GM12892 (cell line): ENCODE measurements around the gene FCN2.

Experiments used
- DNase-seq: peaks from one replicate; pipeline ENCODE4 v3.0.0; 2011; ENCODE audit not compliant: insufficient read length
- FAIRE-seq: peaks from 2 replicates; lab custom pipeline; 2011; peaks lifted over from hg19 to GRCh38; lab: Jason Lieb, UNC
- POLR2A ChIP-seq: IDR thresholded peaks from 2 replicates; pipeline ENCODE4 v1.6.1; 2011; ENCODE audit warnings: low read depth, low read length, control low read depth
- POLR2AphosphoS5 ChIP-seq: IDR thresholded peaks from 2 replicates; pipeline ENCODE4 v1.6.1; 2011; ENCODE audit warnings: low read depth, low read length, control low read depth
- TAF1 ChIP-seq: IDR thresholded peaks from 2 replicates; pipeline ENCODE4 v1.6.1; 2011; ENCODE audit warnings: low read depth, mild to moderate bottlenecking, control low read depth, low read length, borderline replicate concordance

FCN2 gene

GRCh38 chr9:134887686-134888602, 7.3 kb downstream of the FCN2 start:
- no peak for FAIRE-seq
- DNase-seq: no peak
- TF ChIP-seq TAF1 (no peak), POLR2A (no peak), POLR2AphosphoS5 (no peak)

- TF ChIP-seq POLR2A: no peak
- TF ChIP-seq TAF1: no peak
- TF ChIP-seq POLR2AphosphoS5: no peak
- no peak for FAIRE-seq
- no peak for DNase-seq
Measured at GRCh38 chr9:134888603-134889190, 8.1 kb downstream of the FCN2 start.

- DNase-seq (no peak), FAIRE-seq (no peak)
- no peak for TF ChIP-seq POLR2A
Measured at GRCh38 chr9:134889386-134890154, 9.0 kb downstream of the FCN2 start.

GRCh38 chr9:134890155-134890495, 9.5 kb downstream of the FCN2 start:
- TF ChIP-seq POLR2AphosphoS5 (no peak), TAF1 (no peak), POLR2A (no peak)
- DNase-seq (no peak), FAIRE-seq (no peak)

- no peak for DNase-seq
- no peak for TF ChIP-seq POLR2A
- no peak for TF ChIP-seq POLR2AphosphoS5
- no peak for TF ChIP-seq TAF1
- no peak for FAIRE-seq
Measured at GRCh38 chr9:134891053-134891452, 10.4 kb downstream of the FCN2 start.

GRCh38 chr9:134891713-134892112, 11.1 kb downstream of the FCN2 start:
- TF ChIP-seq POLR2A (no peak), POLR2AphosphoS5 (no peak), TAF1 (no peak)
- FAIRE-seq (no peak), DNase-seq (no peak)

- TF ChIP-seq POLR2A (no peak), TAF1 (no peak)
- DNase-seq (no peak), FAIRE-seq (no peak)
Measured at GRCh38 chr9:134892221-134892620, 11.6 kb downstream of the FCN2 start.

GRCh38 chr9:134892820-134893420, 12.3 kb downstream of the FCN2 start:
- DNase-seq: no peak
- FAIRE-seq: no peak

GRCh38 chr9:134894136-134894860, 13.7 kb downstream of the FCN2 start:
- DNase-seq: no peak
- TF ChIP-seq POLR2A (no peak), POLR2AphosphoS5 (no peak), TAF1 (no peak)
- FAIRE-seq: no peak

More at GRCh38 chr9:134892820-134893420, 12.3 kb downstream of the FCN2 start:
- TF ChIP-seq POLR2AphosphoS5: no peak
- TF ChIP-seq POLR2A: no peak
- TF ChIP-seq TAF1: no peak

- DNase-seq (no peak), FAIRE-seq (no peak)
- no peak for TF ChIP-seq POLR2A
- TF ChIP-seq TAF1: no peak
- TF ChIP-seq POLR2AphosphoS5: no peak
Measured at GRCh38 chr9:134895097-134895496, 14.5 kb downstream of the FCN2 start.

- FAIRE-seq (no peak), DNase-seq (no peak)
- no peak for TF ChIP-seq POLR2A
- no peak for TF ChIP-seq POLR2AphosphoS5
- no peak for TF ChIP-seq TAF1
Measured at GRCh38 chr9:134895567-134895907, 14.9 kb downstream of the FCN2 start.
